HAP-1 (cell line): ENCODE results near the gene SELE.
"Not testable (repeated sequence)": the region's sequence is repeated elsewhere in the genome, so short reads cannot be mapped to it uniquely, and the experiment has no call there.

Experiments
- DNase-seq, 2 experiments: peaks; one replicate each; pipeline ENCODE4 v3.0.0-alpha.2; 2016 to 2020; ENCODE audit warnings: low spot score in 2 of 2
- H3K27me3 ChIP-seq: fragments of 250-450 bp; sonication (Bioruptor Pico); 2 replicates; pipeline ENCODE4 v1.5.1; 2020; ENCODE audit warnings: low read depth, mild to moderate bottlenecking, moderate library complexity
- H3K36me3 ChIP-seq: fragments of 250-450 bp; sonication (Bioruptor Pico); replicated peaks from 2 replicates; pipeline ENCODE4 v1.5.1; 2020; ENCODE audit warnings: mild to moderate bottlenecking
- H3K4me1 ChIP-seq: fragments of 250-450 bp; sonication (Bioruptor Pico); 2 replicates; pipeline ENCODE4 v1.5.1; 2020; ENCODE audit warnings: mild to moderate bottlenecking
- H3K4me3 ChIP-seq: fragments of 250-450 bp; sonication (Bioruptor Pico); 2 replicates; pipeline ENCODE4 v1.5.1; 2020; ENCODE audit warnings: mild to moderate bottlenecking, moderate library complexity
- H3K9me3 ChIP-seq: fragments of 250-450 bp; sonication (Bioruptor Pico); 2 replicates; pipeline ENCODE4 v1.5.1; 2020; ENCODE audit warnings: mild to moderate bottlenecking, moderate library complexity
- in situ Hi-C: fragments of 300-500 bp; cut with MboI; formaldehyde crosslinking; loops from 3 replicates; pipeline ENCODE4 v1.14.3; 2020; ENCODE audit warnings: low sequenced_read_pairs, inconsistent platforms, mixed read lengths

Gene SELE

DNA sequence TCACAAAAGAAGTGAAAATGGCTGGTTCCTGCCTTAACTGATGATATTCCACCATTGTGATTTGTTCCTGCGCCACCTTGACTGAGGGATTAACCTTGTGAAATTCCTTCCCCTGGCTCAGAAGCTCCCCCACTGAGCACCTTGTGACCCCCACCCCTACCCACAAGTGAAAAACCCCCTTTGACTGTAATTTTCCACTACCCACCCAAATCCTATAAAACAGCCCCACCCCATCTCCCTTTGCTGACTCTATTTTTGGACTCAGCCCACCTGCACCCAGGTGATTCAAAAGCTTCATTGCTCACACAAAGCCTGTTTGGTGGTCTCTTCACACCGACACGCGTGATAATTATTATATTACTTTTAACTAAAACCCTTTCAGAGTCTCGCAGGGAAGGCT is 45.5 kb downstream of the SELE start:
- H3K36me3 ChIP-seq, H3K4me3 ChIP-seq, in situ Hi-C loops, DNase-seq, H3K27me3 ChIP-seq, H3K4me1 ChIP-seq, H3K9me3 ChIP-seq: not testable (repeated sequence)

DNA sequence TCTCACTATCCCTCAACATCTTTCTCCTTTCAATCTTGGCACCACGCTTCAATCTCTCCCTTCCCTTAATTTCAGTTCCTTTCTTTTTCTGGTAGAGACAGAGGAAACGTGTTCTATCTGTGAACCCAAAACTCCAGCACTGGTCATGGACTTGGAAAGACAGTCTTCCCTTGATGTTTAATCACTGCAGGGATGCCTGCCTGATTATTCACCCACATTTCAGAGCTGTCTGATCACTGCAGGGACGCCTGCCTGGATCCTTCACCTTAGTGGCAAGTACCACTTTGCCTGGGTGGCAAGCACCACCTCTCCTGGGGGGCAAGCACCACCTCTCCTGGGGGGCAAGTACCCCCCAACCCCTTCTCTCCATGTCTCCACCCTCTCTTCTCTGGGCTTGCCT is 50.2 kb downstream of the SELE start:
- DNase-seq: no peak
- Histone ChIP-seq H3K4me1 (no peaks in the 10 kb centered on the region), H3K27me3 (peaks cover 3% of the 10 kb centered on the region; the same call in 1 of the 2 replicates), H3K9me3 (no peaks in the 10 kb centered on the region), H3K4me3 (no peak overlapping the region), H3K36me3 (no peaks in the 10 kb centered on the region)
- in situ Hi-C loops: no loop called here

GRCh38 chr1:169683168-169683567 is 50.7 kb downstream of the SELE start:
- H3K4me1 ChIP-seq, in situ Hi-C loops, H3K4me3 ChIP-seq: not testable (repeated sequence)

GRCh38 chr1:169682071-169682470 is 51.8 kb downstream of the SELE start:
- no peaks in the 10 kb centered on the region for H3K4me1 ChIP-seq
- H3K4me3 ChIP-seq: no peak overlapping the region
- no peaks in the 10 kb centered on the region for H3K9me3 ChIP-seq
- H3K36me3 ChIP-seq: no peaks in the 10 kb centered on the region
- no peak for DNase-seq
- in situ Hi-C loops: no loop called here
- peaks cover 3% of the 10 kb centered on the region; the same call in 1 of the 2 replicates for H3K27me3 ChIP-seq

More at GRCh38 chr1:169683168-169683567, 50.7 kb downstream of the SELE start:
- not testable (repeated sequence) for DNase-seq, H3K9me3 ChIP-seq, H3K36me3 ChIP-seq, H3K27me3 ChIP-seq

- Histone ChIP-seq H3K9me3 (no peaks in the 10 kb centered on the region), H3K4me3 (no peak overlapping the region), H3K27me3 (peaks cover 3% of the 10 kb centered on the region; the same call in 1 of the 2 replicates), H3K36me3 (no peaks in the 10 kb centered on the region), H3K4me1 (no peaks in the 10 kb centered on the region)
- no peak for DNase-seq
- in situ Hi-C loops: no loop called here
These were observed 52.7 kb downstream of the SELE start for GRCh38 chr1:169681140-169681539.

DNA sequence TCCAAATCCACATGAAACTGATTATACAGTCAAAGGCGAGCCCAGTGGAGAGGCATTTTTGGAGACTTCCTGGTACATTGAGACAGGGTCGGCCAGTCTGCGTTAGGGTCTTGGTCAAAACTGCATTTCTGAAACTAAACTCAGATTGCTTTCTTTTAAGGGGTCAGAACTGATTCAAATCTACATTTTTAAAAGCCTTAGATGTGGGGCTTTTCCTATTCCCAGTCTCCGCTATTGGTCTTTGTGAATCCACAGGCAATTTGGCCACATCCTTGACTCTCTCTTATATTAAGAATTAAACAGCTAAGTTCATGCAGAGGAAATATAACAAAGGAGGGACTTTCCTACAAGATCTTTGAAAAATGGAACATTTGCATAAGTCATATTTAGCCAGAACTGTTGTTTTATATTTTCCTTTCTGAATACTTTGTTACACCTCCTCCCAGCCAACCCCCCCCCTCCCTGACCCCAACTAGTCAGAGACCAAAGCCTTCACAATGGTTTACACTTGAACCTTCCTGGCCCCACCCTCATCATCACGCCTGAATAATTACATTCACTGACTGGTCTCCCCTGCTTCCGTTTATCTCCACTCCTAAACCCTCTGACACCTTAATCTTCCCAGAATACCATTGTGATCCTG is 53.4 kb downstream of the SELE start:
- DNase-seq: no peak
- no peaks in the 10 kb centered on the region for H3K4me1 ChIP-seq
- no peaks in the 10 kb centered on the region for H3K9me3 ChIP-seq
- in situ Hi-C loops: no loop called here
- no peaks in the 10 kb centered on the region for H3K36me3 ChIP-seq
- H3K4me3 ChIP-seq: no peak overlapping the region
- H3K27me3 ChIP-seq: peaks cover 3% of the 10 kb centered on the region; the same call in 1 of the 2 replicates

GRCh38 chr1:169679692-169680091 is 54.2 kb downstream of the SELE start:
- H3K27me3 ChIP-seq: peaks cover 3% of the 10 kb centered on the region; the same call in 1 of the 2 replicates
- in situ Hi-C loops: no loop called here
- no peaks in the 10 kb centered on the region for H3K9me3 ChIP-seq
- no peaks in the 10 kb centered on the region for H3K4me1 ChIP-seq
- DNase-seq: no peak
- H3K4me3 ChIP-seq: no peak overlapping the region
- H3K36me3 ChIP-seq: no peaks in the 10 kb centered on the region

DNA sequence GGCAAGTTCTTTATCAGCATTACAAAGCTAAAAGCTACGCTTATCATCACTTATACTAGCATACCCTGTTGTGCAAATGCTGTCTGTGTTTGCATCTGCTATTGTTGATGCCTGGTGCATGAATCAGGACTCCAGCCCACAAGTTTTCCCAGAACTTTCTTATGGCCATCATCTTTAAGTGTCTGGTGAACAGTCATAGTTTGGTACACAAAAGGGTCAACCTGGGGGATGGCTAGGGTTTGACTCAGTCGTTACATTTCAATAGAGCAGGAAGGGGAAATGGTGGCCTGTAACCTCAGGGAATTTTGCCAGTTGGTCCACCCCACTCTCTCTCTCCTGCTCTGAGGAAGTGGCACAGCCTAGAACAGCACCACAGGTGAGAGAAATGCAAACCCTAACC is 57.9 kb downstream of the SELE start:
- H3K4me1 ChIP-seq: no peaks in the 10 kb centered on the region
- DNase-seq: no peak
- no peak overlapping the region for H3K4me3 ChIP-seq
- no peaks in the 10 kb centered on the region; the same call in 1 of the 2 replicates for H3K27me3 ChIP-seq
- H3K9me3 ChIP-seq: no peaks in the 10 kb centered on the region
- in situ Hi-C loops: no loop called here
- no peaks in the 10 kb centered on the region for H3K36me3 ChIP-seq
